ENCODE results near the gene KCNJ9.

The KCNJ9 gene

GRCh38 chr1:160086456-160086892 lies 5.1 kb downstream of the KCNJ9 start:
- Histone ChIP-seq H3K4me3 (IDR thresholded peaks at IDR 0.05; ENCODE audit: insufficient read depth, low read depth, low read length) (no peak overlapping the region), H3K27ac (no peak overlapping the region), H3K9ac (no peak overlapping the region), H3K4me2 (no peak overlapping the region), H3K27me3 (ENCODE audit: insufficient read depth, low read depth) (peaks cover 21% of the 10 kb centered on the region; the same call in 1 of the 2 replicates), H3K4me1 (ENCODE audit: low read depth, poor library complexity, severe bottlenecking) (no peaks in the 10 kb centered on the region), H2AFZ (ENCODE audit: low read depth) (no peak overlapping the region), H3K36me3 (ENCODE audit: insufficient read depth) (no peaks in the 10 kb centered on the region), H4K20me1 (ENCODE audit: insufficient read depth) (no peaks in the 10 kb centered on the region), H3K79me2 (ENCODE audit: insufficient read depth, low read depth) (no peaks in the 10 kb centered on the region)
- no peak for TF ChIP-seq CTCF (conservative IDR thresholded peaks at IDR 0.05; ENCODE audit: low read depth, low read length)

- H3K27ac ChIP-seq: no peak overlapping the region
- no peaks in the 10 kb centered on the region for H3K79me2 ChIP-seq (ENCODE audit: insufficient read depth, low read depth)
- H3K36me3 ChIP-seq (ENCODE audit: insufficient read depth): no peaks in the 10 kb centered on the region
- H3K9ac ChIP-seq: no peak overlapping the region
- H2AFZ ChIP-seq (ENCODE audit: low read depth): no peak overlapping the region
- TF ChIP-seq CTCF (conservative IDR thresholded peaks at IDR 0.05; ENCODE audit: low read depth, low read length): no peak
- no peak overlapping the region for H3K4me2 ChIP-seq
- no peaks in the 10 kb centered on the region for H3K4me1 ChIP-seq (ENCODE audit: low read depth, poor library complexity, severe bottlenecking)
- H3K27me3 ChIP-seq (ENCODE audit: insufficient read depth, low read depth): peaks cover 15% of the 10 kb centered on the region; the same call in 1 of the 2 replicates
- no peak overlapping the region for H3K4me3 ChIP-seq (IDR thresholded peaks at IDR 0.05; ENCODE audit: insufficient read depth, low read depth, low read length)
- H4K20me1 ChIP-seq (ENCODE audit: insufficient read depth): no peaks in the 10 kb centered on the region
Observed at GRCh38 chr1:160087118-160087662, 5.9 kb downstream of the KCNJ9 start.

GRCh38 chr1:160089883-160090282 lies 8.5 kb downstream of the KCNJ9 start:
- no peak for TF ChIP-seq CTCF (conservative IDR thresholded peaks at IDR 0.05; ENCODE audit: low read depth, low read length)
- no peak overlapping the region for H3K4me3 ChIP-seq (IDR thresholded peaks at IDR 0.05; ENCODE audit: insufficient read depth, low read depth, low read length)
- H3K79me2 ChIP-seq (ENCODE audit: insufficient read depth, low read depth): no peaks in the 10 kb centered on the region
- no peaks in the 10 kb centered on the region for H3K36me3 ChIP-seq (ENCODE audit: insufficient read depth)
- no peak overlapping the region for H3K9ac ChIP-seq
- no peaks in the 10 kb centered on the region for H3K27me3 ChIP-seq (ENCODE audit: insufficient read depth, low read depth)
- no peaks in the 10 kb centered on the region for H3K4me1 ChIP-seq (ENCODE audit: low read depth, poor library complexity, severe bottlenecking)
- H3K27ac ChIP-seq: no peak overlapping the region
- H3K4me2 ChIP-seq: no peak overlapping the region
- no peaks in the 10 kb centered on the region for H4K20me1 ChIP-seq (ENCODE audit: insufficient read depth)
- H2AFZ ChIP-seq (ENCODE audit: low read depth): no peak overlapping the region

- Histone ChIP-seq H3K36me3 (ENCODE audit: insufficient read depth) (no peaks in the 10 kb centered on the region), H3K4me1 (ENCODE audit: low read depth, poor library complexity, severe bottlenecking) (no peaks in the 10 kb centered on the region), H3K27ac (no peak overlapping the region), H3K27me3 (ENCODE audit: insufficient read depth, low read depth) (no peaks in the 10 kb centered on the region), H4K20me1 (ENCODE audit: insufficient read depth) (no peaks in the 10 kb centered on the region), H3K79me2 (ENCODE audit: insufficient read depth, low read depth) (no peaks in the 10 kb centered on the region), H3K4me3 (IDR thresholded peaks at IDR 0.05; ENCODE audit: insufficient read depth, low read depth, low read length) (no peak overlapping the region), H3K9ac (no peak overlapping the region), H3K4me2 (no peak overlapping the region), H2AFZ (ENCODE audit: low read depth) (no peak overlapping the region)
- no peak for TF ChIP-seq CTCF (conservative IDR thresholded peaks at IDR 0.05; ENCODE audit: low read depth, low read length)
Observed at GRCh38 chr1:160090760-160091159, 9.4 kb downstream of the KCNJ9 start.

Data from KMS-11 (cell line).